NB4 (cell line): ENCODE measurements around the gene ATP9B.

Source experiments
- CTCF ChIP-seq: IDR thresholded peaks from one replicate; pipeline ENCODE4 v1.5.1; 2012; ENCODE audit warnings: low read depth, low read length
- MAX ChIP-seq: IDR thresholded peaks from 2 replicates; pipeline ENCODE4 v1.6.1; 2011; ENCODE audit warnings: low read depth, low read length
- MYC ChIP-seq: IDR thresholded peaks from 2 replicates; pipeline ENCODE4 v1.6.1; 2011; ENCODE audit warnings: low read depth, low read length
- POLR2A ChIP-seq: IDR thresholded peaks from 2 replicates; pipeline ENCODE4 v1.6.1; 2011; ENCODE audit warnings: mild to moderate bottlenecking; ENCODE audit not compliant: insufficient read length; ENCODE audit errors: extremely low read depth

- TF ChIP-seq CTCF (no peak), MAX (no peak), MYC (no peak), POLR2A (no peak)
These were observed 67.5 kb downstream of the ATP9B start for GRCh38 chr18:79136742-79137141.
